HUDEP-2 (cell line): ENCODE measurements around the gene MTR.

ENCODE experiments used
- DNase-seq, 76 experiments: peaks; one replicate each; lab custom pipeline; 2025; ENCODE audit not compliant: unreplicated experiment in 76 of 76; lab: John Stamatoyannopoulos, UW

MTR gene

DNA sequence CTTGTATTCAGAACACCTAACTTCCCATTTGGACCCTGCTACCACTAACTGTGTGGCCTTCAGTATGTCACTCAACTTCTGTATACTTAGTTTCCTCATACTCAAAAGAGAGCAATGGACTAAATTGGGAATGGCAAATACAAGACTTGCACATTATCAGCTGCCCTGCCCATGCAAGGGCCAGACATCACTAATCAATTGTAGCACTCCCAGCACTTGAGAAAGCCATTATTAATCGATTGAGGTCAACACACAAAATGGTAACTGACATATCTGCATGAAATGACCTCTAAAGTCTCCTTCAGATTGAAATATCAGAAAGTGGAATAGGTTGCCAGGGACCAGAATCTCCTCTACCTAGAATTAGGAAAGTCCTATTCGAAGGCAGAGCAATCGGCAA is 149.9 kb downstream of the MTR start:
- peak in 3 of 76 experiments; percentile 2 to 24 (median 13) for DNase-seq

DNA sequence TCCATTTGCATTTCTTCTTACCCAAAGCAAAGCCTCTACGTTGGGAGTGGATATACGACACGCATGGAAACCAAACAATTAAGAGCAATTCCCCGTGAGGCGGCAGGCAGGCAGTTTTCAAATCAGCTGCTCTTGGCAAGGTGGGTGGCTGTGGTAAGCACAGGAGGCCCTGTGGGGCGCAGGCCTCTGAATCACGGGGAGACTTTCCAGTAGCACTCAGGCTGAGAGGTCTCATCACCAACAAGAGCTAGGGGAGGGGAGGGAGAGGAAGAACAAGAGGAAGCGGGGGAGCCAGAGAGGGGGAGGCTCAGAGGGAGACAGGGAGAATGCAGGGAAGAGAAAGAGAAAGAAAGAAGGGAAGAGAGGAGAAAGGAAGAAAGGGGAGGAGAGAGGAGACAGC is 152.7 kb downstream of the MTR start:
- no peak for DNase-seq

DNA sequence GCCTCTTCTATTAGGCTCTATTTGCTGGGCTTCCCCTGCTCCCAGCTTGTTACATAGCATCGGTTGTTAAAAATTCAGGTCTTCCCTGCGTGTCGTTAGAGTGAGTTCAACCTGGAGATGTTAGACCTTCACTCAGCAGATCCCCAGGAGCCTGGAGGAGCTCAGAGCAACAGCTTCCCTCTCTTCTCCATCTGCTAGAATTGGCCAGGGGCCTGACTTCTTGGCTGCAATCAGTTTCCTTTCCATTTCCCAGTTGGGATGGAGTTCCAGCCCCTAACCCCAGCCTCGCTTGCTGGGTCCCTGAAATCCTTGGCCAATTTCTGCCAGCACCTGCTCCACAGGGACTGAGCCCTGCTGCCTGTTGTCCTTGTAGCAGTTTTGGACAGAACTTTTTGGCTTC is 153.3 kb downstream of the MTR start:
- DNase-seq, result no peak

- no peak for DNase-seq
These were observed 153.9 kb downstream of the MTR start for GRCh38 chr1:236948996-236949395.

DNA sequence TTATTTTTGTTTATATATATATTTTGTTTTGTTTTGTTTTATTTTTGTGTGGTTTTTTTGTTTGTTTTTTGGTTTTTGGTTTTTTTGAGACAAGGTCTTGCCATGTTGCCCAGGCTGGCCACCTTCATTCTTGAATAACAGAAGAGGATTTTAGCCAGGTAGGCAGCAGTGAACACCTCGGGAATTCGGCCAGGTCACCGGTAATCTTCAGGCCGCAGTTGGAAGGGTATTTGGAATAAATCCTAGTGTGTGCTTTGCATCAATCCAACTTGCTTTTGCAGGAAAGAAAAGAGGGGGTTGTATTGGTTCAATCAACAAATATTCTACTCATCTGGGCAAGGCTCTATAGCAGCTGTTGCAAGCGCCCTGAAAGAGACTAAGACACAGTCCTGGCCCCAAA is 155.3 kb downstream of the MTR start:
- no peak for DNase-seq

DNA sequence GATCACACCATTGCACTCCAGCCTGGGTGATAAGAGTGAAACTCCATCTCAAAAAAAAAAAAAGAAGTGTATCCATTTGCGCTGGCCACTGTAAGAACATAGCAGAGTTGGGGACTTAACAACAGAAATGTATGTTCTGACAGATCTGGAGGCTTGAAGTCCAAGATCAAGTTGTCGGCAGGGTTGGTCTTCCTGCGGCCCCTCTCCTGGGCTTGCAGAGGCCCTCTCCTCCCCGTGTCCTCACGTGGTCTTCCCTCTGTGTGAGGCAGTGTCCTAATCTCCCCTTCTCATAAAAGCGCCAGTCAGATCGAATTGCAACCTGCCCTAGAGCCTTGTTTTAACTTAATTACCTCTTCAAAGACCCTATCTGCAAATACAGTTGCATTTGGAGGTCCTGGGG is 156.6 kb downstream of the MTR start:
- DNase-seq, result no peak

- no peak for DNase-seq
These were observed 157.3 kb downstream of the MTR start for GRCh38 chr1:236952246-236953003.

DNA sequence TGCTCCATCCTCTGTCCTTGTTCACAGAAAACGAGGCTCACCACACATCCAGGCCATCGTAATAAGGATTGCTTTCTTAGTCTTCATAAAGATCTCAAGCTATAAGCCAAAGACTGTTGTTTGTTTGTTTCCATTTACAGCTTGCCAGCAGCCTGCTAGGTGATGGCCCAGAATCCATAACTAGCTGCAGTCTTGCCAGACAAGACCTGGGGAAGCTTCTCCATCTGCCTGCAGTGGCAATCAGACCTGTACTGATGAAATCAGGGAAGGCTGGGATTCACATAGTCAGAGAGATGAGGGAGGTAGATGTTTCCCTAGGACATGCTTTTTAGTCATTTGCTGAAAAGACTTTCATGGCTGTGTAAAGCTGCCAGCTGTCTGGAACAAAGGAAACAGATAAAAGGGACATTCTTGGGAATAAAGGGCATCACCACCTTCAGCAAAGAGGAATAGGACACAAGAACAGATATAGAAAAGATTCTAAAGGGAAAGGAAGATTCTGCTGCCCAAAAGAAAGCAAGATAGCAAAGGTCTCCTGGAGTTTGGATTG is 158.1 kb downstream of the MTR start:
- DNase-seq, result no peak
